OCI-LY7 (cell line): ENCODE measurements around the gene FAM20A. TPM values are rescaled to one million over a fixed set of nuclear protein-coding genes. Genes with fewer than 3 reads are reported as not detected.

Experiments
- BruUV-seq: library from RNA; stranded (reverse); fragments of 400-500 nt; replicated peaks from 2 replicates; lab custom pipeline; 2021; lab: Mats Ljungman, UMichigan
- CTCF ChIA-PET: fragments of 300-600 bp; sonication (Branson Sonifier 250); formaldehyde crosslinking; loops from one replicate; lab custom pipeline; 2022; ENCODE audit warnings: antibody characterized with exemption; ENCODE audit not compliant: unreplicated experiment; lab: Charles Lee
- POLR2A ChIA-PET: fragments of 300-600 bp; sonication (Branson Sonifier 250); formaldehyde crosslinking; loops from one replicate; lab custom pipeline; 2022; ENCODE audit warnings: antibody characterized with exemption; lab: Charles Lee
- DNase-seq: peaks from one replicate; pipeline ENCODE4 v3.0.0-alpha.2; 2015; ENCODE audit warnings: low spot score
- H2AFZ ChIP-seq: fragments of 200-600 bp; sonication (generic), shearing (Covaris generic); 2 replicates; pipeline ENCODE4 v1.6.1; 2014; ENCODE audit warnings: mild to moderate bottlenecking, antibody characterized with exemption, low read length, moderate library complexity
- H3K27ac ChIP-seq: fragments of 200-600 bp; sonication (generic); 2 replicates; pipeline ENCODE4 v1.5.1; 2014; ENCODE audit warnings: mixed run types, low read depth, mild to moderate bottlenecking, moderate library complexity, low read length, inconsistent platforms; ENCODE audit not compliant: poor library complexity, severe bottlenecking
- H3K36me3 ChIP-seq: fragments of 200-600 bp; sonication (generic); 2 replicates; pipeline ENCODE4 v1.6.1; 2014; ENCODE audit warnings: mild to moderate bottlenecking, antibody characterized with exemption, low read length, moderate library complexity, mixed read lengths; ENCODE audit not compliant: insufficient read depth
- H3K4me1 ChIP-seq: fragments of 200-600 bp; sonication (generic); 2 replicates; pipeline ENCODE4 v1.5.1; 2014; ENCODE audit warnings: mild to moderate bottlenecking, low read length; ENCODE audit not compliant: insufficient read depth, poor library complexity, severe bottlenecking
- H3K4me2 ChIP-seq: fragments of 200-600 bp; sonication (generic); 2 replicates; pipeline ENCODE4 v1.6.1; 2014; ENCODE audit warnings: mild to moderate bottlenecking, low read length
- H3K4me3 ChIP-seq: fragments of 200-600 bp; sonication (generic); 2 replicates; pipeline ENCODE4 v1.5.1; 2014; ENCODE audit warnings: mild to moderate bottlenecking, low read depth, low read length; ENCODE audit not compliant: poor library complexity, severe bottlenecking
- H3K79me2 ChIP-seq: fragments of 200-600 bp; sonication (generic); 2 replicates; pipeline ENCODE4 v1.6.1; 2016; ENCODE audit warnings: low read depth, mild to moderate bottlenecking, low read length, moderate library complexity, mixed read lengths; ENCODE audit not compliant: insufficient read depth
- H3K9me2 ChIP-seq: fragments of 200-600 bp; sonication (generic); 2 replicates; pipeline ENCODE4 v1.6.1; 2016; ENCODE audit warnings: mild to moderate bottlenecking, low read length, mixed read lengths; ENCODE audit not compliant: insufficient read depth
- H3K9me3 ChIP-seq: fragments of 200-600 bp; sonication (generic); 2 replicates; pipeline ENCODE4 v1.6.1; 2014; ENCODE audit warnings: mild to moderate bottlenecking, mixed run types, low read length, mixed read lengths
- H4K20me1 ChIP-seq: fragments of 200-600 bp; sonication (generic); 2 replicates; pipeline ENCODE4 v1.6.1; 2014; ENCODE audit warnings: mild to moderate bottlenecking, antibody characterized with exemption, low read length, moderate library complexity, mixed read lengths; ENCODE audit not compliant: insufficient read depth
- EZH2phosphoT487 ChIP-seq: fragments of 200-600 bp; sonication (generic); IDR thresholded peaks from 2 replicates; pipeline ENCODE4 v1.6.1; 2018; ENCODE audit warnings: low read depth, borderline replicate concordance, mild to moderate bottlenecking, mixed run types, antibody characterized with exemption, low read length, moderate library complexity, mixed read lengths
- intact Hi-C: fragments of 100-400 bp; cut with micrococcal nuclease; formaldehyde crosslinking; loops from one replicate; pipeline ENCODE4 v1.10.0; 2022; ENCODE audit not compliant: unreplicated experiment
- total RNA-seq, 2 experiments: library from RNA; depleted of rRNA in 1 of 2; stranded (reverse); fragments of >200 nt in 1 of 2; shearing (Covaris generic) in 1 of 2; gene quantifications; 2 replicates each; pipeline ENCODE4 v1.2.3, GENCODE V29; 2014 to 2022
- TF ChIP-seq, protein P1 (sequence below): fragments of 200-600 bp; sonication (generic); conservative IDR thresholded peaks from 2 replicates; pipeline ENCODE4 v1.5.1; 2014; ENCODE audit warnings: mild to moderate bottlenecking, antibody characterized with exemption, low read length, moderate library complexity, mixed read lengths

Gene FAM20A
- total RNA-seq, 2 experiments from 2014 or later = not detected

DNA sequence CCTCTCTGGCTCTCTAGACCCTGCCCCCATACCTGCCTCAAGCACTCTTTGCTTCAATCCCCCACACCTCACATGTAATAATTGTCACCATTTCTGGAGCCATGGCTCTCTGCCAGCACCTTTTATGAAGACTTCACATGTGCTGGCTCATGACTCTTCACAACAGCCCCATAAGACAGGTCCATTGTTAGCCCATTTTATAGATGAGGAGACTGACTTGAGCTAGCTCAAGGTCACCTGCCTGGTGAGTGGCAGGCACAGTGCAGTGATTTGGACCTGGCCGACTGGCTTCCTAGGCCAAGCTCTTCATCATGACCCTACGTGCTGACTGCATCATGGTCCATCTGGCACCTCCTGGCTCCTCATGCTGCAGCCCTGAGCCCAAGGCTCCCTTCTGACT lies 25.0 kb downstream of the FAM20A start:
- Histone ChIP-seq H2AFZ (no peak overlapping the region), H3K9me3 (no peaks in the 10 kb centered on the region), H4K20me1 (no peaks in the 10 kb centered on the region), H3K9me2 (no peaks in the 10 kb centered on the region), H3K4me3 (no peak overlapping the region), H3K27ac (no peak overlapping the region), H3K36me3 (no peaks in the 10 kb centered on the region), H3K79me2 (no peaks in the 10 kb centered on the region), H3K4me1 (no peaks in the 10 kb centered on the region), H3K4me2 (no peak overlapping the region)
- BruUV-seq = no TSS peak
- TF ChIP-seq EZH2phosphoT487 = no peak
- TF ChIP-seq, protein P1, sequence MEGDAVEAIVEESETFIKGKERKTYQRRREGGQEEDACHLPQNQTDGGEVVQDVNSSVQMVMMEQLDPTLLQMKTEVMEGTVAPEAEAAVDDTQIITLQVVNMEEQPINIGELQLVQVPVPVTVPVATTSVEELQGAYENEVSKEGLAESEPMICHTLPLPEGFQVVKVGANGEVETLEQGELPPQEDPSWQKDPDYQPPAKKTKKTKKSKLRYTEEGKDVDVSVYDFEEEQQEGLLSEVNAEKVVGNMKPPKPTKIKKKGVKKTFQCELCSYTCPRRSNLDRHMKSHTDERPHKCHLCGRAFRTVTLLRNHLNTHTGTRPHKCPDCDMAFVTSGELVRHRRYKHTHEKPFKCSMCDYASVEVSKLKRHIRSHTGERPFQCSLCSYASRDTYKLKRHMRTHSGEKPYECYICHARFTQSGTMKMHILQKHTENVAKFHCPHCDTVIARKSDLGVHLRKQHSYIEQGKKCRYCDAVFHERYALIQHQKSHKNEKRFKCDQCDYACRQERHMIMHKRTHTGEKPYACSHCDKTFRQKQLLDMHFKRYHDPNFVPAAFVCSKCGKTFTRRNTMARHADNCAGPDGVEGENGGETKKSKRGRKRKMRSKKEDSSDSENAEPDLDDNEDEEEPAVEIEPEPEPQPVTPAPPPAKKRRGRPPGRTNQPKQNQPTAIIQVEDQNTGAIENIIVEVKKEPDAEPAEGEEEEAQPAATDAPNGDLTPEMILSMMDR = no peak
- intact Hi-C loops = no loop called here
- DNase-seq = no peak
- ChIA-PET POLR2A (interaction anchor here (0.7 to 1.3 kb wide), 3 partner anchors 9 to 313 kb away, joined by 4 to 6 read pairs (median 4); no protein-coding TSS in a partner anchor), CTCF (no interaction called here)

DNA sequence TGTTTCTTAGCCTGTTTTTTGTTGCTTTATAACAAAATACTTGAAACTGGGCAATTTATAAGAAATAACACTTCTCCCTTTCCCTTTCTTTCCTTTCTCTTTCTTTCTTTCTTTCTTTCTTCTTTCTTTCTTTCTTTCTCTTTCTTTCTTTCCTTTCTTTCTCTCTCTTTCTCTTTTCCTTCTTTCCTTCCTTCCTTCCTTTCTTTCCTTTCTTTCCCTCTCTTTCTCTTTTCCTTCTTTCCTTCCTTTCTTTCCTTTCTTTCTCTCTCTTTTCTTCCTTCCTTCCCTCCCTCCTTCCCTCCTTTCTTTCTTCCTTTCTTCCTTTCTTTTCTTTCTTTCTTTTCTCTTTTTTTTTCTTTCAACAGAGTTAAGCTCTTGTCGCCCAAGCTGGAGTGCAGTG lies 27.8 kb downstream of the FAM20A start:
- CTCF ChIA-PET = no interaction called here
- Histone ChIP-seq H3K9me3 (no peaks in the 10 kb centered on the region), H3K4me2 (no peak overlapping the region), H3K4me3 (no peak overlapping the region), H3K27ac (no peak overlapping the region), H3K79me2 (no peaks in the 10 kb centered on the region), H3K9me2 (no peaks in the 10 kb centered on the region), H3K4me1 (no peaks in the 10 kb centered on the region), H4K20me1 (no peaks in the 10 kb centered on the region), H2AFZ (no peak overlapping the region), H3K36me3 (no peaks in the 10 kb centered on the region)
- BruUV-seq = no TSS peak
- no peak for DNase-seq
- intact Hi-C loops = no loop called here
- no peak for TF ChIP-seq EZH2phosphoT487
- TF ChIP-seq, protein P1 = no peak
- POLR2A ChIA-PET = interaction anchor here (0.6 to 1.0 kb wide), 3 partner anchors 17 to 230 kb away, joined by 3 to 6 read pairs (median 3); no protein-coding TSS in a partner anchor

DNA sequence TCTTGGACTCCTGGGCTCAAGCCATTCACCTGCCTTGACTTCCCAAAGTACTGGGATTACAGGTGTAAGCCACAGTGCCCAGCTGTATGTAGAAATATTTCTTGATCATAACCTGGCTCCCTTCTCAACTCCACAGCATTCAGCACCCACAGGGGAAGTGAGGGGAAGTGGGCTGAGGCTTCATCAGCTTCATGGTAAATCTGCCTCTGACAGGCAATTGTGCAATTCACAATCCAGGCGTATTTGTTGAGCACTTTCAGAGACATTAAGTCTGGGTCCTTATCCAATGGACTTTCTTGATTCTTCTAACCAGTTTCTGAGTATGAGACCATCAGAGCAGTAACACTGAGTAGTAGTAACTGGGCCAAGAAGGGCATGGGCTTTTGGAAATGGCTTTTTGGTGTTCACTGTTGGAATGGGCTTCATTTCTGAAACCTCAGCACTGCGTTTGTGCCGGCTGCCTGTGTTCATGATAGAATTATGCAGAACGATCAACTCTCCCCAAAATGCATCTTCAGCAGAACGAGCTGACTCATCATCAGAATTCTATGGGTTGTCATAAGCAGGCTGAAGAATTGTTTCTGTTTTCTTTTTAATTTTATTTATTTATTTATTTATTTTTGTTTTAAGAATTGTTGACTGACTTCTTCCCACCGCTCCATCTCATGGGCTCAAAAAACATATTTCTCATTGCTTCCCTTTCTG lies 28.9 kb downstream of the FAM20A start:
- ChIA-PET CTCF (no interaction called here), POLR2A (interaction anchor here (0.6 to 1.0 kb wide), 2 partner anchors 20 to 56 kb away, joined by 3 to 5 read pairs; no protein-coding TSS in a partner anchor)
- Histone ChIP-seq H3K27ac (no peak overlapping the region), H3K79me2 (no peaks in the 10 kb centered on the region), H3K9me2 (no peaks in the 10 kb centered on the region), H3K4me3 (no peak overlapping the region), H3K4me1 (no peaks in the 10 kb centered on the region), H3K4me2 (no peak overlapping the region), H3K9me3 (no peaks in the 10 kb centered on the region), H4K20me1 (no peaks in the 10 kb centered on the region), H2AFZ (no peak overlapping the region), H3K36me3 (no peaks in the 10 kb centered on the region)
- BruUV-seq = no TSS peak
- intact Hi-C loops = no loop called here
- TF ChIP-seq, protein P1 = no peak
- no peak for TF ChIP-seq EZH2phosphoT487
- DNase-seq = no peak
